GM18507 (cell line): Measurements from ENCODE around the gene SIVA1.
"Not testable (repeated sequence)": the region's sequence is repeated elsewhere in the genome, so short reads cannot be mapped to it uniquely, and the experiment has no call there.

Source experiments
- DNase-seq: peaks from one replicate; pipeline ENCODE4 v3.0.0; 2011; ENCODE audit warnings: low read depth; ENCODE audit not compliant: insufficient read length; ENCODE audit errors: extremely low spot score
- FAIRE-seq: peaks from 2 replicates; lab custom pipeline; 2011; peaks lifted over from hg19 to GRCh38; lab: Jason Lieb, UNC

Gene SIVA1

DNA sequence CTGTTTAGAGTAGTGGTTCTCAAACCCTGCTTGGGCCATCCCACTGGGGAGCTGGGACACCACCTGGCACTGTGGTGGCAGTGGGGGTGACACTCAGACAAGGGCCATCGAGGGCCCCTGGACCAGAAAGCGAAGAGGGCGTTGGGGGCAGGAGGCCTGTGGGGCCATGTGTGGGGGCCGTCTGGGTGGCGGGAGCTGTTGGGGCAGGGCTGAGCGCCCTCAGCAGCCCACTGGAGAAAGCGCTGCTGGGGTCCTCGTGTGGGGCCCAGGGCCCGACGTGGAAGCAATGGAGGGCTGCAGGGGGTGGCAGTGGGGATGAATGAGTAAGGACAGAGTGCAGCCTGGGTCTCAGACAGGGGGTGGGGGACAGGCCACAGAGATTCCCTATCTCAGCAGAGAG lies 34.8 kb upstream of the SIVA1 start:
- DNase-seq (no peak), FAIRE-seq (no peak)

- DNase-seq (no peak), FAIRE-seq (no peak)
These were observed 34.1 kb upstream of the SIVA1 start for GRCh38 chr14:104718871-104719270.

DNA sequence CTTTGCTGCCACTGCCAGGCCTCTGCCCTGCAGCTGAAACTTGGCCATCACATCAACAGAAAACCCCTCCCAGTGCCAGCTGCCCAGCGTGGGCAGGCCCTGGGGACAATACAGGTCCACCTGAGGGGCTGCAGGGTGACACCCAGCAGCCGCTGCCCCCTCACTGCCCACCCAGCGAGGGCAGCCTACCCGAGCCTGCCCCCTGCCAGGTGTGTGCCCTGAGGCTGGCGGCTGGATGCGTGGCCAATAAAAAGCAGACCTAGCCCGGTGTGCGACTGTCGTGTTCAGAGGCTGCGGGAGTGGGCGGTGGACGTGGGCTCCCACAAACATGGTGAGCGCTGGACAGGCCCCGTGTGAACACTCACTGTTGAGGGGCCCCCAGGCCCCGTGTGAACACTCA lies 33.6 kb upstream of the SIVA1 start:
- DNase-seq (no peak), FAIRE-seq (no peak)

DNA sequence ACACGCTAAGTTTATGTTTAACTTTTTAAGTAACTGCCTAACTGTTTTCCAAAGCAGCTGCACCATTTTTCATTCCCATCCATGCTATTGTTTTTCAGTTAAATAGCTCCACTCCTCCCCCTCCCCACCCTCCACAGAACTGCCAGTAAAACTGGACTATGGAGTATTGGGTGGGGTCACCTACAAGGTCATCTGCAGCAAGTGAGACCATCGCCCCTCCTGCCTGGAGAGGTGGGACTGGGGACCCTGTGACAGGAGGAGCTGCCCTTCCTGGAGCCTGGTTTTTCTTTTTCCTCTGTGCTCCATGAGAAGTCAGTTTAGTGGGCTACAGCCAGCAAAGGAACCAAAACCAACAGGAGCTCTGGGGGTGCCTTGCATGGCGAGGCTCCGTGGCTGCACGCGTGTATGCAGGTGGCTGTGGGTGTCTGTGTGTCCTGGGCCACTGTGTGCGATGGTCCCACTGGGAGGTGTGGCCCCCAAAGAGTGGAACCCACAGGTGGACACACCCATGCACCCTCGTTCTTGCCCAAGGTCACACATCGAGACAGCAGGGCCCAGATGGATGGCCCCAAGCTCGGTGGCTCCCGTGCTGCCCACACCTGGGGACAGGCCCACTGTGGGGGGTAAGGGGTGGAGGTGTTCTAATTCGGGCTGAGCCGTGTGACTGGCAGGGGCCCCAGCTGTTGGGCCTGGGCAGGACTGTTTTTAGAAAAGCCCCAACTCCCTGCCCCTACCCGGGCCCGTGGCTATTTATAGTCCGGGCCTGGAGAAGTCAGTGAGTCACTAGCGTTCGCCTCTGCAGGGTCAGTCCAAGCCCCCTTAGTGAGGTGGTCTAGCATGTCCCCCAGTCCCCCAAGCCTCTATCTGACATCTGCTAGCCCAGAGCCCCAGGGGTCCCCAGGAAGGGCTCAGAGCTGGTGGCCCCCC lies 31.2 kb upstream of the SIVA1 start:
- no peak for DNase-seq

GRCh38 chr14:104722938-104723650 lies 29.9 kb upstream of the SIVA1 start:
- DNase-seq, result no peak
- no peak for FAIRE-seq

More for the DNA sequence above, 31.2 kb upstream of the SIVA1 start:
- no peak for FAIRE-seq

- peak; percentile 83 for DNase-seq
- FAIRE-seq, result no peak
These were observed 29.1 kb upstream of the SIVA1 start, which contains the start of gene ADSS1 for GRCh38 chr14:104723651-104724406. Gene ADSS1, plus strand, starts transcription at chr14:104724229. Its CDS starts 42 bp downstream, at chr14:104724271.

DNA sequence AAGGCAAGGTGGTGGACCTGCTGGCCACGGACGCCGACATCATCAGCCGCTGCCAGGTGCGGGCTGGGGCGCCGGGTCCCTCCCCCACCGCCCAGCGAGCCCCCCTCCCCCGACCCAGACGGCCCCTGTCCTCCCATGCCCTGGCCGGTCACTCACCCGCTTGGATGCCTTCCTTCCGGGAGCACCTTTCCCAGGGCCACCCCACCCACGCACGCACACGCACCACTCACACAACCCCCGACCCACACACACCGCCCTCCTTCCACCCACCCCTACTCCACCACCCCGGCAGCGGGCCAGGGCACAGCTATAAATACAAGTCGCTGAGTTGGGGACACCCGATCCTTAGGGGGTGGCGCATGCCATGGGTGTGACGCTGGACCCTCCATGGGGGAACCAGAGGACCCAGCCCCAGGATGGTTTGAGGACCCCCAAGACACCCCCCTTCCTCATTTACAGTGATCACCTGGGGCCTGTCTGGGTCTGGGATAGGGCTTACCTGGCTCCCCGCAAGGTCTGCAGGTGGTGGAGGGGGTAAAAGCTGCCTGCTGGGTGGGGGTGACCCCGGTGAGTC lies 28.5 kb upstream of the SIVA1 start:
- no peak for FAIRE-seq
- no peak for DNase-seq

GRCh38 chr14:104724981-104725771 lies 27.8 kb upstream of the SIVA1 start:
- DNase-seq (no peak), FAIRE-seq (no peak)

DNA sequence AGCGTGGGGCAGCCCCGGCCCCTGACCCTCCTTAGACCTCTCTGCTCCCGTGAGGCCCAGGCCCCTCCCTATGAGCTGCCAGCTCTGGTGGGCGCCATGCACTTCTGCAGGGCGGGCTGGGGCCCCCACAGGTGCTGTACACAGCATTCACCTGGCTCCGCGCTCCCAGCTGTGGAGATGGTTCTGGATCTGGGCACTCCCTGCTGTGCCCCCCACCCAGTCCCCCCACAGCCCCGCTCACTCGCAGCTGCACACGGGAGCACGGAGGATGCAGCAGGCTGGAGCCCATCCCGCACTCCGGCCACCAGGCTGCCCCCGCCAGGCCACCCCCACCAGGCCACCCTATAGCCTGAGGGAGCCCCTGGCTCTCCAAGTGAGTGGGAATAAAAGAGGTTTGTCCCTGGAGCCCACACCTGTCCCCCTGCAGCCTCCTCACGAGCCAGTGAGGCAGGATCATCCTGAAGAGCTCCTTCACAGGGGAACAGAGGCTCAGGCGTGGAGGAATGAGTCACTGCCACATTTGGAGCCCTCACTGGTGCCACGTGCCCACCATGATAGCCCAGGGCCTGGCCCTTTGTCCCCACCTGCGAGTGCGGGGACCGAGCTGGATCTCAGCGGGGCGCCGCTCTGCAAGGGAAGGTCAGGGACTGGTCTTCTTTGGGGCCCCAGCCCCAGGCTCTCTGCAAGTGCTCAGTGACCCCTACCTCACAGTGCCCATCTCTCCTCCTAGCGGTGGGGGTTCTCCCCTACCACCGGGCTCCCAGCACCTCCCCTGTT lies 27.0 kb upstream of the SIVA1 start:
- FAIRE-seq, result no peak
- DNase-seq, result no peak

- FAIRE-seq (no peak), DNase-seq (no peak)
These were observed 26.1 kb upstream of the SIVA1 start for GRCh38 chr14:104726600-104727451.

DNA sequence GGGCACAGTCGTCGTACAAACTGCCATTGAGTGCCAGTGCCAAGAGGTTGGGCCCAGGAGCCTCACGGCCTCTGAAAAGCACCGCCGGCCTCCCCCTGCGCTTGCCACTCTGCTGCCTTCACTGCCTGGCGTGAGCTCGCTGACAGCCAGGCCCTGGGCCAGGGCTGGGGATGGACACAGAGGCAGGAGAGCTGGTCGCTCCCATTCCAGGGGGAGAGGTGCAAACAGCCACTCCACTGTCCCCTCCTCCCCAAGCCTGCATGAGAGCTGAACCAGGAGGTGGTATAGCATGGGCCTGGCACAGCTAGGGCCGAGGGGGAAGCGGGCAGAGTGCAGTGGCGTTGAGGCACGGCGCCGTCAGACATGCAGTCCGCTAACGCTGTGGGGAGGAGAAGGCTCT lies 24.3 kb upstream of the SIVA1 start:
- FAIRE-seq (no peak), DNase-seq (no peak)

- DNase-seq, FAIRE-seq: not testable (repeated sequence)
These were observed 23.6 kb upstream of the SIVA1 start for GRCh38 chr14:104729176-104729834.

DNA sequence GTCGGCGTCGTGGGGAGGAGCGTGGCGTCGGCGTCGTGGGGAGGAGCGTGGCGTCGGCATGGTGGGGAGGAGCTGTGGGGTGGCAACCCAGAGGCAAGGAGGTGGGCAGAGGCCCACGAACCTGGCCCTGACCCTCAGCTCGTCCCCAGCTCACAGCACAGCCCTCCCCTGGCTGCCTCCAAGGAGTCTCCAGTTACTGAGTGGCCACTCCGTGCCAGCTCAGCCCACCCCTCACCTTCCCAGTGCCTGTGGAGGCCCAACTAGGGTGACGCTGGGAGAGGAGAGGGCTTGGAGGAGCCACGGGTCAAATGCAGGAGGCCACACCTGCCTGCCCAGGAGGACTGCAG lies 23.1 kb upstream of the SIVA1 start:
- no peak for DNase-seq

GRCh38 chr14:104730487-104730886 lies 22.5 kb upstream of the SIVA1 start:
- FAIRE-seq (no peak), DNase-seq (no peak)

More for the DNA sequence above, 23.1 kb upstream of the SIVA1 start:
- FAIRE-seq, result no peak

- FAIRE-seq, result no peak
- no peak for DNase-seq
These were observed 21.3 kb upstream of the SIVA1 start for GRCh38 chr14:104731320-104732294.

DNA sequence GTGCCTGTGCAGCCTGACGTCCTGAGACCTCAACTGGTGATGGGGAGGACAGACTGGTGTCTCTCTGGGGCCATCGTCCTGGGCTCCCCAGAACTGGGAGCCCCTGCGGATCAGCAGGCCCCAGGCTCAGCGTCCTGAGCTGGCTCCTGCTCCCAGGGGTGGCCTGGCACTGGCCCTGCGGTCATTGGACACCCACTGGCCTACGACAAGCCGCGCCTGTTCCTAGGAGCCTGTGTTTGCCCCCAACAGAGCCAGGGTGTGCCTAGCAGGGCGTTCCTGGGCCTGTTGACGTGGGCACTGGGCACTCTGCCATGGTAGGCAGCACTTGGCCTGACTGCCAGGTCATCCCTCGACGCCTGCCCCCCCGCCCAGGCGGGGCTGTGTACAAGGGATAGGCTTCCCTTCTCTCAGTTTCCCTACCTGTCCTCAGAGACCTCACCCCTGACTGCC lies 20.6 kb upstream of the SIVA1 start:
- FAIRE-seq (no peak), DNase-seq (no peak)
